Trophoblast cell (in vitro differentiated cells and primary cell): ENCODE measurements around the gene MTG1.

Experiments used
- DNase-seq, 2 donors: peaks; one replicate each; pipeline ENCODE4 v3.0.0-alpha.2; 2016
- H2AFZ ChIP-seq: 2 replicates; pipeline ENCODE4 v1.6.1; 2013; ENCODE audit warnings: low read length, moderate library complexity, mild to moderate bottlenecking; ENCODE audit not compliant: insufficient read depth, poor library complexity
- H2AK5ac ChIP-seq: 2 replicates; pipeline ENCODE4 v1.6.1; 2013; ENCODE audit warnings: mild to moderate bottlenecking, low read length
- H2BK120ac ChIP-seq: 2 replicates; pipeline ENCODE4 v1.6.1; 2013; ENCODE audit warnings: low read length, mild to moderate bottlenecking, moderate library complexity; ENCODE audit not compliant: insufficient read depth, poor library complexity
- H2BK12ac ChIP-seq: 2 replicates; pipeline ENCODE4 v1.6.1; 2013; ENCODE audit warnings: mild to moderate bottlenecking, low read length, moderate library complexity
- H2BK5ac ChIP-seq: 2 replicates; pipeline ENCODE4 v1.6.1; 2013; ENCODE audit warnings: low read length, low read depth, moderate library complexity, mild to moderate bottlenecking; ENCODE audit not compliant: poor library complexity
- H3K14ac ChIP-seq: 2 replicates; pipeline ENCODE4 v1.6.1; 2013; ENCODE audit warnings: mild to moderate bottlenecking, low read length
- H3K18ac ChIP-seq: 2 replicates; pipeline ENCODE4 v1.6.1; 2013; ENCODE audit warnings: mild to moderate bottlenecking, low read length
- H3K23ac ChIP-seq: 2 replicates; pipeline ENCODE4 v1.6.1; 2013; ENCODE audit warnings: low read length
- H3K27ac ChIP-seq: 2 replicates; pipeline ENCODE4 v1.5.1; 2013; ENCODE audit warnings: low read depth, mild to moderate bottlenecking, inconsistent platforms, low read length, moderate library complexity
- H3K27me3 ChIP-seq: 2 replicates; pipeline ENCODE4 v1.6.1; 2013; ENCODE audit warnings: inconsistent platforms, mild to moderate bottlenecking, low read length, moderate library complexity; ENCODE audit not compliant: insufficient read depth
- H3K36me3 ChIP-seq, 2 experiments: 1 replicate in 1 of 2; 2 replicates in 1 of 2; pipeline ENCODE4 v1.6.1; 2013; ENCODE audit warnings: low read length in 2 of 2, mild to moderate bottlenecking in 2 of 2, moderate library complexity in 1 of 2; ENCODE audit not compliant: insufficient read depth in 2 of 2, control insufficient read depth in 1 of 2
- H3K4ac ChIP-seq: 2 replicates; pipeline ENCODE4 v1.6.1; 2013; ENCODE audit warnings: low read depth, mild to moderate bottlenecking, low read length, moderate library complexity
- H3K4me1 ChIP-seq, 2 experiments: 1 replicate in 1 of 2; 2 replicates in 1 of 2; pipeline ENCODE4 v1.6.1; 2013; ENCODE audit warnings: low read length in 2 of 2, mild to moderate bottlenecking in 2 of 2, moderate library complexity in 1 of 2; ENCODE audit not compliant: insufficient read depth in 2 of 2, control insufficient read depth in 1 of 2
- H3K4me2 ChIP-seq: 2 replicates; pipeline ENCODE4 v1.6.1; 2013; ENCODE audit warnings: inconsistent platforms, mild to moderate bottlenecking, low read length, moderate library complexity
- H3K4me3 ChIP-seq: 2 replicates; pipeline ENCODE4 v1.5.1; 2013; ENCODE audit warnings: mild to moderate bottlenecking, low read depth, low read length, inconsistent platforms
- H3K79me1 ChIP-seq: one replicate; pipeline ENCODE4 v1.6.1; 2013; ENCODE audit warnings: low read length
- H3K79me2 ChIP-seq: 2 replicates; pipeline ENCODE4 v1.6.1; 2013; ENCODE audit warnings: low read length, mild to moderate bottlenecking; ENCODE audit not compliant: control insufficient read depth, insufficient read depth, poor library complexity
- H3K9ac ChIP-seq: 2 replicates; pipeline ENCODE4 v1.6.1; 2013; ENCODE audit warnings: mild to moderate bottlenecking, low read length
- H3K9me3 ChIP-seq: 2 replicates; pipeline ENCODE4 v1.6.1; 2013; ENCODE audit warnings: low read depth, mild to moderate bottlenecking, control low read depth, inconsistent platforms, low read length; ENCODE audit not compliant: insufficient read depth
- H4K12ac ChIP-seq: 2 replicates; pipeline ENCODE4 v1.6.1; 2013; ENCODE audit warnings: low read depth, mild to moderate bottlenecking, low read length, moderate library complexity
- H4K8ac ChIP-seq: 2 replicates; pipeline ENCODE4 v1.6.1; 2013; ENCODE audit warnings: low read depth, mild to moderate bottlenecking, low read length, moderate library complexity
- H4K91ac ChIP-seq: one replicate; pipeline ENCODE4 v1.6.1; 2013; ENCODE audit warnings: low read depth, mild to moderate bottlenecking, low read length, moderate library complexity
- WGBS: extraction: QIAGEN DNeasy Blood & Tissue Kit; methylation state at CpG from one replicate; pipeline ENCODE4 v1.1.7; 2013; ENCODE audit warnings: missing lambda C conversion rate; ENCODE audit not compliant: insufficient read length, insufficient coverage; ENCODE audit errors: extremely low coverage; 5-methylcytosine and 5-hydroxymethylcytosine counted together

MTG1 gene

DNA sequence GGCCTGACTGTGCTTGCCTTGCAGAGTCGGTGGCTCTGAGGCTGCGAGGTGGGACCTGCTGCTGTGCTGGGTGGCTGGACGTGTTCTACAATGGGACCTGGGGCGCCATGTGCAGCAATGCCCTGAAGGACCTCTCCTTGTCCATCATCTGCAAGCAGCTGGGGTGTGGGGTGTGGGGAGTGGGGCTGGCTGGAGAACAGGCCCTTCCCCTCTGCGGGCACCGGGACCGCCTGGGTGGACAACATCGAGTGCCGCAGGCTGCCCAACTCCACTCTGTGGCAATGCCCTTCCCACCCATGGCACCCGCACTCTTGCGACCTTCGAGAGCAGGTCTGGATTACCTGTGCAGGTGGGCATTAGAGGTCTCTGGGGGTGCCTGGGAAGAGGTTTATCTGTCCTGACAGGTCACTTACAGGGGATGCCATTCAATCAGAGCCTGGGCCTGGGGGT, 70.7 kb downstream of the MTG1 start:
- Histone ChIP-seq H3K4ac (no peak overlapping the region), H3K14ac (no peak overlapping the region), H2BK12ac (no peak overlapping the region), H3K4me2 (no peak overlapping the region), H2AK5ac (no peak overlapping the region), H3K4me3 (no peak overlapping the region), H3K27ac (no peak overlapping the region), H3K79me2 (no peaks in the 10 kb centered on the region), H3K23ac (no peak overlapping the region), H4K91ac (no peak overlapping the region), H3K79me1 (no peaks in the 10 kb centered on the region), H4K12ac (no peak overlapping the region), H4K8ac (no peak overlapping the region), H3K18ac (no peak overlapping the region), H3K36me3 (no peaks in the 10 kb centered on the region), H3K27me3 (no peaks in the 10 kb centered on the region), H2AFZ (no peak overlapping the region), H3K9ac (no peak overlapping the region), H3K4me1 (no peaks in the 10 kb centered on the region), H2BK5ac (no peak overlapping the region), H3K9me3 (peaks cover 53% of the 10 kb centered on the region), H2BK120ac (no peak overlapping the region)
- DNase-seq: no peak
- no CpG with 5 or more reads among the region's 12 CpGs for WGBS

DNA sequence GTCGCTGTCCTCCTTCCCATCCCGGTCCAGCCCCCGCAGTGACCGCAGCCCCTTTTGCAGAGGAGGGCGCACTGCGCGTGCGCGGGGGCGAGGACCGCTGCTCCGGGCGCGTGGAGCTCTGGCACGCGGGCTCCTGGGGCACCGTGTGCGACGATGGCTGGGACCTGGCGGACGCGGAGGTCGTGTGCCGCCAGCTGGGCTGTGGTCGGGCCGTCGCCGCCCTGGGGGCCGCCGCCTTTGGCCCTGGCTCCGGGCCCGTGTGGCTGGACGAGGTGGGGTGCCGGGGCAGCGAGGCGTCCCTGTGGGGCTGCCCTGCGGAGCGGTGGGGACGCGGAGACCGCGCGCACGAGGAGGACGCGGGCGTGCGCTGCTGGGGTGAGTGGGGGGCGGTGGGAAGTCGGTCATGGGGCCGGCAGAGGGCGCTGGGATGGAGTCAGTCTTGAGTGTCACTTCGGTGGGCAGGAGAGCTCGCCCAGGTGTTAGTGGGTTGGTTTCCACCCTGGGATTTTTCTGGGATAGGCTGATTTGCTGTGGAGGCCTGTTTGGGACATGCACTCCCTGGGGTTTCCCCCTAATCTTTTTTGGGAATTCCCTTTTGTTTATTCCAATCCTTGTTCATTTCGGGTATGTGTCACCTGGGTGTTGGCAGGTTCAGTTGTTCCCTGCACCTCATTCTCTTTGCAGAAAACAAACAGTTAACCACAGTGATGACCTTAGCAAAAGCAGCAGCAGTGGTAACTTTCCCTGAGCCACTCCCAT, 71.4 kb downstream of the MTG1 start:
- Histone ChIP-seq H3K14ac (no peak overlapping the region), H3K18ac (no peak overlapping the region), H3K4me3 (no peak overlapping the region), H3K4me2 (no peak overlapping the region), H2AFZ (no peak overlapping the region), H2BK120ac (no peak overlapping the region), H3K27me3 (no peaks in the 10 kb centered on the region), H3K27ac (no peak overlapping the region), H4K12ac (no peak overlapping the region), H3K36me3 (no peaks in the 10 kb centered on the region), H4K91ac (no peak overlapping the region), H3K79me2 (no peaks in the 10 kb centered on the region), H3K9ac (no peak overlapping the region), H3K9me3 (peaks cover 48% of the 10 kb centered on the region), H2BK12ac (no peak overlapping the region), H2BK5ac (no peak overlapping the region), H4K8ac (no peak overlapping the region), H2AK5ac (no peak overlapping the region), H3K4me1 (no peaks in the 10 kb centered on the region), H3K79me1 (no peaks in the 10 kb centered on the region), H3K4ac (no peak overlapping the region), H3K23ac (no peak overlapping the region)
- WGBS: no CpG with 5 or more reads among the region's 55 CpGs
- DNase-seq: no peak

DNA sequence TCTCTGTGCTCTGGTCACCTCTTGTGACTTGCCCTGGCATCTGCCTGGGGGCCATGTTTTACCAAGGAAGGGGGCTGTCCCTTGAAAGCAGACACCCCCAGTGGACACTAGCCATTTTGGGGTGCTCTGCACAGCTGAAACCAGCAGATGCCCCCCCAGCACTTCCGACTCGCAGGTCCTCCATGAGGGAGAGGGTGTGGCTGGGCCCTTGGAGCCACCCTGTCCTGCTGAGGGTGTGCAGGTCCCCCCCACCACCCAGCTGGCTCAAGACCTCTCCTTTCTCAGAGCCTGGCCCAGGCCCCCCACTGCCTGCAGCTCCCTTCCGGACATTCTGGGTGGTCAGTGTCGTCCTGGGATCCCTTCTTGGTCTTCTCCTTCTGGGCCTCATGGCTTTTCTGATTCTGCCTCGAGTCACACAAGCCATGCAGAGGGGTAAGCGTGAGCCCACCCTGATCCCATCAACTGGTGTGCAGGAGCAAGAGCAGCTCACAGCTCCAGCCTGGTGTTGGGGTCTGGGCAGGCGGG, 72.1 kb downstream of the MTG1 start:
- no CpG with 5 or more reads among the region's 7 CpGs for WGBS

DNA sequence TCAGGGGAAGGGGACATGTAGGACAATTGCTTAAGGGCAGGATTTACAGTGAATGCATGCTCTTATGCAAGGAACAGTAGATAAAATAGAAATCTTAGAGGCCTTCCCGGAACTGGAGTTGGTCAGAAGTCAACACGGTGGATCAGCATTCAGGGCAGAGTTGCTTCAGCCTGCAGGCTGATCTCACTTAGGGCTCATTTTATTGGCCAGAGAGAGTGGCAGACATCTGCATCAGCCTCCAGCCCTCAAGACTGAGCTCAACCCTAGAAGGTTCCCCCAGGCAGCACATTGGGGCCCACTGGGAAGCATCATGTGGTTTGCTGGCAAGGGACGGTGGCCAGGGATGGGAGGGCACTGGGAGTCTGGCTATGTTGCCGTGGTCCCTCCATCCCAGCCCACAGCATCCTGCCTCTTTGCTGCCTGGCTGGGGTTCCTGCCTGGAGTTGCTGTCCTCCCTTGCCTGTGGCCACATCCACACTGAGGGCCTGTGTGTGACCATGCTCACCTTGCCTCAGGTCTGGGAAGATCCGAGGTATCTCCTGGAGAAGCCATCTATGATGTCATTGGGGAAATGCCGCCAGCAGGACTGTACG, 72.8 kb downstream of the MTG1 start:
- no peak overlapping the region for H4K91ac ChIP-seq
- no peak overlapping the region for H3K27ac ChIP-seq
- no peak overlapping the region for H2BK120ac ChIP-seq
- H3K18ac ChIP-seq: no peak overlapping the region
- no peak overlapping the region for H2BK5ac ChIP-seq
- H2AK5ac ChIP-seq: no peak overlapping the region
- no peak overlapping the region for H4K12ac ChIP-seq
- H3K4me3 ChIP-seq: peak overlapping the region; percentile 3
- peaks cover 53% of the 10 kb centered on the region for H3K9me3 ChIP-seq
- H4K8ac ChIP-seq: no peak overlapping the region
- H3K27me3 ChIP-seq: no peaks in the 10 kb centered on the region
- H3K36me3 ChIP-seq: no peaks in the 10 kb centered on the region
- H3K4me2 ChIP-seq: no peak overlapping the region
- no peak overlapping the region for H3K14ac ChIP-seq
- H3K79me2 ChIP-seq: no peaks in the 10 kb centered on the region
- no peak for DNase-seq
- no peak overlapping the region for H2BK12ac ChIP-seq
- no peak overlapping the region for H3K9ac ChIP-seq
- no peaks in the 10 kb centered on the region for H3K4me1 ChIP-seq
- H3K23ac ChIP-seq: no peak overlapping the region
- WGBS: no CpG with 5 or more reads among the region's 7 CpGs
- no peaks in the 10 kb centered on the region for H3K79me1 ChIP-seq
- H3K4ac ChIP-seq: no peak overlapping the region
- H2AFZ ChIP-seq: no peak overlapping the region

More for the DNA sequence above, 72.1 kb downstream of the MTG1 start:
- Histone ChIP-seq H2BK5ac (no peak overlapping the region), H3K4me3 (no peak overlapping the region), H3K27me3 (no peaks in the 10 kb centered on the region), H2BK120ac (no peak overlapping the region), H3K27ac (no peak overlapping the region), H2BK12ac (no peak overlapping the region), H3K23ac (no peak overlapping the region), H3K79me2 (no peaks in the 10 kb centered on the region), H4K91ac (no peak overlapping the region), H3K14ac (no peak overlapping the region), H3K4me2 (no peak overlapping the region), H3K4me1 (no peaks in the 10 kb centered on the region), H3K18ac (no peak overlapping the region), H3K9me3 (peaks cover 48% of the 10 kb centered on the region), H2AFZ (no peak overlapping the region), H3K79me1 (no peaks in the 10 kb centered on the region), H4K8ac (no peak overlapping the region), H3K4ac (no peak overlapping the region), H3K36me3 (no peaks in the 10 kb centered on the region), H4K12ac (no peak overlapping the region), H2AK5ac (no peak overlapping the region), H3K9ac (no peak overlapping the region)
- DNase-seq: no peak
